ENCODE measurements around the gene PANK3.

Gene PANK3

DNA sequence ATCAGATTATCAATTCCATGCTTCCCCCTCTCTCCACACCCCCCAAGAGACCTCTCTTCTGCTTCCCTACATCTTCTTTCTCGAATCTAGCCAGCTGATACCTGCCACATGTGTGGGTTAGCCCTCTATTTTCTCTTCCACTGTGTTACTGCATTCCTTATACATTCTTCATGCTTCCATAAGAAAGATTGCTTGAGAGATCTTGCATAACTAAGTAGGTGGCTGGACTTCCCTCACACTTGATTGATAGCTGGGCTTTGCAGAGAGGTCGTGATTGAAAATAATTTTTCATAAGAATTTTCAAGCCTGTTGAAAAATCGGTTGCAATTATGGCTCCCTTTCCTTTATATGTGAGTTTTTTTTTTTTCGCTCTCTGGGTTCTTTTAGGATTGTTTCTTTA is 33.0 kb upstream of the PANK3 start:
- TF ChIP-seq, protein P1, sequence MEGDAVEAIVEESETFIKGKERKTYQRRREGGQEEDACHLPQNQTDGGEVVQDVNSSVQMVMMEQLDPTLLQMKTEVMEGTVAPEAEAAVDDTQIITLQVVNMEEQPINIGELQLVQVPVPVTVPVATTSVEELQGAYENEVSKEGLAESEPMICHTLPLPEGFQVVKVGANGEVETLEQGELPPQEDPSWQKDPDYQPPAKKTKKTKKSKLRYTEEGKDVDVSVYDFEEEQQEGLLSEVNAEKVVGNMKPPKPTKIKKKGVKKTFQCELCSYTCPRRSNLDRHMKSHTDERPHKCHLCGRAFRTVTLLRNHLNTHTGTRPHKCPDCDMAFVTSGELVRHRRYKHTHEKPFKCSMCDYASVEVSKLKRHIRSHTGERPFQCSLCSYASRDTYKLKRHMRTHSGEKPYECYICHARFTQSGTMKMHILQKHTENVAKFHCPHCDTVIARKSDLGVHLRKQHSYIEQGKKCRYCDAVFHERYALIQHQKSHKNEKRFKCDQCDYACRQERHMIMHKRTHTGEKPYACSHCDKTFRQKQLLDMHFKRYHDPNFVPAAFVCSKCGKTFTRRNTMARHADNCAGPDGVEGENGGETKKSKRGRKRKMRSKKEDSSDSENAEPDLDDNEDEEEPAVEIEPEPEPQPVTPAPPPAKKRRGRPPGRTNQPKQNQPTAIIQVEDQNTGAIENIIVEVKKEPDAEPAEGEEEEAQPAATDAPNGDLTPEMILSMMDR (IDR thresholded peaks at IDR 0.05; ENCODE audit: low read depth, low read length), result no peak
- no peak overlapping the region for H3K4me3 ChIP-seq (ENCODE audit: low read depth, low read length)

DNA sequence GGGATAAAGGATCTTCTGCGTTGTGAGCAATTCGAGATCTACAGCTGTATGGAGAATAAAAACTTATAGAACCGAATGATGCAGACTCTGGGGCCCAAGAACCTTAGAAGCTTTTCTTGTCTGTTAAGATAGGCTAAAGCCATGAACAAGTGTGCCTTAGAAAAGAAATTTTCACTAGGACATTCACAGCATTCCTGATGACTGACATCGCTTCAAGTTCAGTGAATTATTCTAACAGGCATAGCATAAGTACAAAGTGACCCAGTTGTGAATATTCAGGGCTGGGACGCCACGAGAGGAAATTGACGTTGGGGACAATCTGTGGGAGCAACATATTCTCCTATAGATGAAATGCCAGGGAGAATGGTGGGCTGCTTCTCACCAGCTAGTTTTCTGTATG is 32.0 kb upstream of the PANK3 start:
- H3K4me3 ChIP-seq (ENCODE audit: low read depth, low read length), result no peak overlapping the region
- TF ChIP-seq, protein P1 (IDR thresholded peaks at IDR 0.05; ENCODE audit: low read depth, low read length), result no peak

DNA sequence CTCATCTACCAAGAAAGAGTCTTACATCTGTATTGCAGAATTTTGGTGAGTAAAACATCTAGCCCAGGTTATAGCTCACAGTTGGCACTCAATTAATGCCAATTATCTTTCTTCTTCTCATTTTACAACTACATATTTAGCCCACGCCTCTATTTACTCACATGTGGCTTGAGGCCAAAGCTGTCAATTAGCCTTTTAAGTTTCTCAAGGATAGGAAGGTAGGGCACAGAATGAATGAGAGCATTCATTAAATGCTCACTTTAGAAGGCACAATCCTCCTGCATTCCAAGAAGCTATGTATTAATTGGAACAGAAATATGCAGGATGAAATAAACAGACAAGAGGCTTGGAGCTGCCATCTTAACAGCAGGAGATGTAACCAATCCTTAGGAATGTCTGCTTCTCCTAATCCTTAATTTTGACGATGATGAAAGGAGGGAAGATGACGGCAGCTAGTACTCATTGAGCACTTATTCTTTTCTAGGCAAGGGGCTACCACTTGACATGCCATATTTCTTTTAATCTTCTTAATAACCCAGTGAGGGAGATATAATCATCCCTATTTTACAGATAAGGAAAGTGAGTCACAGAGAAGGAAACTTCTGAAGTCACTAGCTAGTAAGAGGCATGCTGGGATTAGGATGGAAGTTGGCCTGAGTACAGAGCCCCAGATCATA is 30.8 kb upstream of the PANK3 start:
- TF ChIP-seq, protein P1 (IDR thresholded peaks at IDR 0.05; ENCODE audit: low read depth, low read length), result no peak
- no peak overlapping the region for H3K4me3 ChIP-seq (ENCODE audit: low read depth, low read length)

- no peak overlapping the region for H3K4me3 ChIP-seq (ENCODE audit: low read depth, low read length)
- TF ChIP-seq, protein P1 (IDR thresholded peaks at IDR 0.05; ENCODE audit: low read depth, low read length), result no peak
Observed at GRCh38 chr5:168608821-168609220, 29.7 kb upstream of the PANK3 start.

DNA sequence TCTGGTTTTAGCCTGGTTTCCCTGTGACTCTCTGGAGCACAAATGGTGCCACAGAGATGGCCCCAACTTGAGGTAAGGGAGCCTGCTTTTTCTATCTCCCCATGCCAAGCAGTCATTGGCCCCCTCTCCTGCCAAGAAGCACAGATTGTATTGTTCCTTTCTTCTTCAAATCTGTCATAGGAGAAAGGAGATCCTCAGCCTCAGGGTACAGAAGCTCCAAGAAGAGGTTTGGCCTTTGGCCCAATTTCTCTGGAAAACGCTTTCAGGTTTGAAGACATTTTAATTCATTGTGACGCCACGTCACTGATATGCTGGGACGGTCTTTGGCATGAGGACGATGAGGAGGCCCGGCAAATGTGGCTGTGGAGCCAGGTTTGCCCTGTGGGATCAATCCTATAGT is 29.2 kb upstream of the PANK3 start:
- TF ChIP-seq, protein P1 (IDR thresholded peaks at IDR 0.05; ENCODE audit: low read depth, low read length), result no peak
- no peak overlapping the region for H3K4me3 ChIP-seq (ENCODE audit: low read depth, low read length)

- TF ChIP-seq, protein P1 (IDR thresholded peaks at IDR 0.05; ENCODE audit: low read depth, low read length), result no peak
- no peak overlapping the region for H3K4me3 ChIP-seq (ENCODE audit: low read depth, low read length)
Observed at GRCh38 chr5:168607946-168608345, 28.8 kb upstream of the PANK3 start.

- H3K4me3 ChIP-seq (ENCODE audit: low read depth, low read length), result no peak overlapping the region
- TF ChIP-seq, protein P1 (IDR thresholded peaks at IDR 0.05; ENCODE audit: low read depth, low read length), result no peak
Observed at GRCh38 chr5:168606562-168606961, 27.4 kb upstream of the PANK3 start.
